GM21447 (cell line): ENCODE results near the gene HPDL.
"Not testable (repeated sequence)": the region's sequence is repeated elsewhere in the genome, so short reads cannot be mapped to it uniquely, and the experiment has no call there.

Source experiments
- ATAC-seq: cut with Tn5 transposase; IDR thresholded peaks from one replicate; pipeline ENCODE4 v1.9.1; 2021; ENCODE audit not compliant: unreplicated experiment

Gene HPDL

GRCh38 chr1:45348966-45349677 lies 22.4 kb downstream of the HPDL start:
- no peak for ATAC-seq

GRCh38 chr1:45351508-45351907 lies 24.8 kb downstream of the HPDL start:
- no peak for ATAC-seq

GRCh38 chr1:45353685-45354084 lies 27.0 kb downstream of the HPDL start:
- no peak for ATAC-seq

- no peak for ATAC-seq
Observed at GRCh38 chr1:45354838-45355237, 28.1 kb downstream of the HPDL start.

GRCh38 chr1:45355683-45356082 lies 29.0 kb downstream of the HPDL start:
- no peak for ATAC-seq

- no peak for ATAC-seq
Observed at GRCh38 chr1:45356186-45356585, 29.5 kb downstream of the HPDL start.

GRCh38 chr1:45359882-45360513 lies 33.3 kb downstream of the HPDL start:
- ATAC-seq, result no peak

- not testable (repeated sequence) for ATAC-seq
Observed at GRCh38 chr1:45360981-45361380, 34.3 kb downstream of the HPDL start.

GRCh38 chr1:45364294-45364693 lies 37.6 kb downstream of the HPDL start:
- no peak for ATAC-seq

GRCh38 chr1:45365051-45365450 lies 38.4 kb downstream of the HPDL start:
- no peak for ATAC-seq

GRCh38 chr1:45370575-45370974 lies 43.9 kb downstream of the HPDL start:
- ATAC-seq, result peak; percentile 73

GRCh38 chr1:45373573-45373972 lies 46.9 kb downstream of the HPDL start:
- ATAC-seq, result no peak

GRCh38 chr1:45375104-45376090 lies 48.7 kb downstream of the HPDL start:
- ATAC-seq, result no peak

GRCh38 chr1:45378184-45378583 lies 51.5 kb downstream of the HPDL start:
- ATAC-seq, result no peak
